A549 (cell line): ENCODE data around the gene C16orf54. TPM values are rescaled to one million over a fixed set of nuclear protein-coding genes. Genes with fewer than 3 reads are reported as not detected.

ENCODE experiments used
- ATAC-seq, 2 experiments: fragments of 200-7000 bp in 1 of 2; fragments of >200 bp in 1 of 2; cut with Nextera tagmentation in 1 of 2; cut with Tn5 transposase in 1 of 2; 3 replicates each; pipeline versions ENCODE4 v1.8.0 to v1.9.1; 2018 to 2020; ENCODE audit warnings: mild to moderate bottlenecking in 1 of 2, moderate library complexity in 1 of 2
- CTCF ChIA-PET: fragments of 300-600 bp; sonication (Branson Sonifier 250); formaldehyde crosslinking; extraction: SDS; loops from one replicate; lab custom pipeline; 2021; ENCODE audit warnings: antibody characterized with exemption, inconsistent platforms; lab: Yijun Ruan, JAX
- POLR2A ChIA-PET: fragments of 350-600 bp; formaldehyde crosslinking; extraction: SDS; loops from one replicate; lab custom pipeline; 2021; ENCODE audit warnings: antibody characterized with exemption, inconsistent platforms; lab: Yijun Ruan, JAX
- DNase-seq, 2 experiments: peaks; one replicate each; pipeline versions ENCODE4 v3.0.0 to v3.0.0-alpha.2; 2011 to 2016; ENCODE audit warnings: low read depth in 1 of 2, low spot score in 1 of 2
- FAIRE-seq: peaks from 2 replicates; lab custom pipeline; 2011; peaks lifted over from hg19 to GRCh38; lab: Jason Lieb, UNC
- H3K27ac ChIP-seq, 2 experiments: fragments of >200 bp; sonication (Bioruptor Twin); formaldehyde crosslinking; 3 replicates each; pipeline ENCODE4 v1.5.1; 2016 to 2017
- H3K4me1 ChIP-seq: fragments of >200 bp; sonication (Bioruptor Twin); formaldehyde crosslinking; 3 replicates; pipeline ENCODE4 v1.6.1; 2016
- H3K4me2 ChIP-seq: fragments of >200 bp; sonication (Bioruptor Twin); formaldehyde crosslinking; 3 replicates; pipeline ENCODE4 v1.6.1; 2016
- H3K4me3 ChIP-seq: fragments of >200 bp; sonication (Bioruptor Twin); formaldehyde crosslinking; 3 replicates; pipeline ENCODE4 v1.5.1; 2016
- H3K9me3 ChIP-seq: fragments of >200 bp; sonication (Bioruptor Twin); formaldehyde crosslinking; 3 replicates; pipeline ENCODE4 v1.6.1; 2016
- BHLHE40 ChIP-seq: IDR thresholded peaks from 2 replicates; pipeline ENCODE4 v1.6.1; 2012; ENCODE audit warnings: low read depth, low read length, inconsistent platforms
- CEBPB ChIP-seq, 2 experiments: fragments of >200 bp in 1 of 2; sonication (Bioruptor Twin) in 1 of 2; formaldehyde crosslinking in 1 of 2; IDR thresholded peaks; 2 replicates each; pipeline ENCODE4 v1.6.1; 2012 to 2016
- CHD4 ChIP-seq: fragments of 200-600 bp; sonication (generic); IDR thresholded peaks from 2 replicates; pipeline ENCODE4 v1.6.1; 2016; ENCODE audit warnings: antibody characterized with exemption, mild to moderate bottlenecking, borderline replicate concordance
- ESRRA ChIP-seq: fragments of 150-350 bp; IDR thresholded peaks from 2 replicates; pipeline ENCODE4 v1.6.1; 2014; ENCODE audit warnings: mild to moderate bottlenecking, low read length, borderline replicate concordance
- FOXS1 ChIP-seq: fragments of 250-450 bp; sonication (Bioruptor Pico); IDR thresholded peaks from 2 replicates; pipeline ENCODE4 v1.5.0; 2020; ENCODE audit warnings: mild to moderate bottlenecking, moderate library complexity
- GATA3 ChIP-seq: IDR thresholded peaks from 2 replicates; pipeline ENCODE4 v1.6.1; 2012; ENCODE audit warnings: borderline replicate concordance
- HEYL ChIP-seq: fragments of 250-450 bp; sonication (Bioruptor Pico); IDR thresholded peaks from 2 replicates; pipeline ENCODE4 v1.8.0; 2021; ENCODE audit warnings: mild to moderate bottlenecking, moderate library complexity
- JUN ChIP-seq, 2 experiments: fragments of >200 bp; sonication (Bioruptor Twin); formaldehyde crosslinking; IDR thresholded peaks; 2 replicates in 1 of 2; 3 replicates in 1 of 2; pipeline ENCODE4 v1.6.1; 2016 to 2017
- KDM1A ChIP-seq: fragments of 200-600 bp; sonication (generic); IDR thresholded peaks from 2 replicates; pipeline ENCODE4 v1.6.1; 2016; ENCODE audit warnings: low read depth, mild to moderate bottlenecking
- KDM5A ChIP-seq: fragments of 200-600 bp; sonication (generic); IDR thresholded peaks from 2 replicates; pipeline ENCODE4 v1.6.1; 2016; ENCODE audit warnings: antibody characterized with exemption, mild to moderate bottlenecking
- MAFK ChIP-seq: fragments of 450-650 bp; IDR thresholded peaks from 2 replicates; pipeline ENCODE4 v1.6.1; 2014; ENCODE audit not compliant: partially characterized antibody
- MAZ ChIP-seq: fragments of 150-350 bp; IDR thresholded peaks from 2 replicates; pipeline ENCODE4 v1.6.1; 2014; ENCODE audit warnings: antibody characterized with exemption, low read depth, low read length, borderline replicate concordance
- NFE2L2 ChIP-seq: fragments of 150-350 bp; conservative IDR thresholded peaks from 2 replicates; pipeline ENCODE4 v1.6.1; 2014; ENCODE audit warnings: low read length
- POLR2A ChIP-seq: IDR thresholded peaks from 2 replicates; pipeline ENCODE4 v1.6.1; 2012; ENCODE audit warnings: mild to moderate bottlenecking, low read length
- RNF2 ChIP-seq: fragments of 200-600 bp; sonication (generic); IDR thresholded peaks from 2 replicates; pipeline ENCODE4 v1.6.1; 2016; ENCODE audit warnings: low read depth, mild to moderate bottlenecking, antibody characterized with exemption, moderate library complexity, borderline replicate concordance
- ZFP36 ChIP-seq: fragments of 450-650 bp; IDR thresholded peaks from 2 replicates; pipeline ENCODE4 v1.6.1; 2014; ENCODE audit warnings: borderline replicate concordance; ENCODE audit not compliant: partially characterized antibody
- WGBS: methylation state at CpG from one replicate; pipeline ENCODE4 v1.1.6; 2017; ENCODE audit errors: missing lambda C conversion rate; 5-methylcytosine and 5-hydroxymethylcytosine counted together
- polyA plus RNA-seq, 4 experiments: library from polyadenylated mRNA; depleted of rRNA in 3 of 4; stranded (reverse); fragments of >200 nt; fragmentation: RNase III in 1 of 4; extraction: RNeasy Plus Mini Kit Qiagen cat#74134 plus additional on column Dnase treatment in 1 of 4; gene quantifications; 2 replicates in 3 of 4; 3 replicates in 1 of 4; pipeline ENCODE4 v1.2.3, GENCODE V29; 2011 to 2017
- TF ChIP-seq, protein P1 (sequence below): fragments of 200-600 bp; sonication (generic); IDR thresholded peaks from 2 replicates; pipeline ENCODE4 v1.6.1; 2016; ENCODE audit warnings: antibody characterized with exemption, mild to moderate bottlenecking, moderate library complexity
- TF ChIP-seq, protein P2 (sequence below): fragments of >200 bp; sonication (Bioruptor Twin); formaldehyde crosslinking; IDR thresholded peaks from 3 replicates; pipeline ENCODE4 v1.5.1; 2016
- TF ChIP-seq, protein P3 (sequence below): IDR thresholded peaks from 2 replicates; pipeline ENCODE4 v1.6.1; 2012; ENCODE audit warnings: low read depth, borderline replicate concordance
- TF ChIP-seq, protein P4 (sequence below): IDR thresholded peaks from 2 replicates; pipeline ENCODE4 v1.6.1; 2012

The C16orf54 gene
- polyA plus RNA-seq, 2 of the 4 experiments (the other 2 are of a cell fraction), result not detected

DNA sequence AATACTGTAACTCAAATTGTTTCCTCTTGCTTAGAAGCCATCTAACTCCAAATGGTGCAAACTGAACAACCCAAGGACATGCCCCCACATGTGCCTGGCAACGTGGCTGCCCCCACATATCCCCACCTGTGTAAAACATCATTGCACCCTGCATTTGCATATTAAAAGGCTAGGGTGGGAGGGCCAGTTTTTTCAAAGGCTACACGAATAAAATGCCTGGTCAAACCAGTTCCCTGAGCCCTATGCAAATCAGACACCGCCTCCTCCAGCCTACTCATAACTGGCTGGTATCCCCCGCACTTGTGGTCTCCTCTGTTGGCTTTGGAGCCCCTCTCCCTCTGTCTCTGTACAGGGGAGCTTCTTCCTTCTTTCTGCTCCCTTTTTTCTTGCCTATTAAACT, 26.7 kb downstream of the C16orf54 start:
- CTCF ChIA-PET, result interaction anchor here (0.8 to 7.1 kb wide), 5 partner anchors 9 to 312 kb away, joined by 3 to 84 read pairs (median 5); partner anchors contain the start of gene TLCD3B
- H3K4me2 ChIP-seq, result no peak overlapping the region
- no peak for ATAC-seq
- TF ChIP-seq CEBPB (IDR thresholded peaks at IDR 0.05) (no peak), POLR2A (no peak)
- H3K4me1 ChIP-seq, result no peaks in the 10 kb centered on the region
- 30% methylated on average over 4 of the region's 4 CpGs for WGBS
- H3K27ac ChIP-seq, result no peak overlapping the region
- POLR2A ChIA-PET, result no interaction called here
- DNase-seq, result no peak
- H3K9me3 ChIP-seq, result no peaks in the 10 kb centered on the region
- H3K4me3 ChIP-seq, result no peak overlapping the region
- no peak for FAIRE-seq

DNA sequence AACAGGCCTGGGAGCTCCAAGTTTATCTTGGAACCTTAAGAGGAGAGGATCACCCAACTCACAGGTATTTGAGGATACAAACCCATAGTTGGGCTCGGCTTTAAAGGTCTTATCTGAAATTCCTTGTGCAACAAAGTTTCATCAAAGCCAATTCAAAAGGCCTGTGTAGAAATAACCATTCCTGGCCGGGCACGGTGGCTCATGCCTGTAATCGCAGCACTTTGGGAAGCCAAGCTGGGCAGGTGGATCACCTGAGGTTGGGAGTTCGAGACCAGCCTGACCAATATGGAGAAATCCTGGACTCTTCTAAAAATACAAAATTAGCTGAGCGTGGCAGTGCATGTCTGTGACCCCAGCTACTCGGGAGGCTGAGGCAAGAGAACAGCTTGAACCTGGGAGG, 28.7 kb downstream of the C16orf54 start:
- no peak for FAIRE-seq
- TF ChIP-seq ZFP36 (no peak), ESRRA (no peak), POLR2A (no peak), MAFK (no peak), HEYL (CRISPR knock-in tag) (no peak), KDM1A (no peak), CHD4 (no peak), KDM5A (no peak), NFE2L2 (no peak), FOXS1 (no peak), GATA3 (no peak), MAZ (no peak), RNF2 (no peak), JUN (IDR thresholded peaks at IDR 0.05) (no peak), BHLHE40 (no peak)
- TF ChIP-seq, protein P1, sequence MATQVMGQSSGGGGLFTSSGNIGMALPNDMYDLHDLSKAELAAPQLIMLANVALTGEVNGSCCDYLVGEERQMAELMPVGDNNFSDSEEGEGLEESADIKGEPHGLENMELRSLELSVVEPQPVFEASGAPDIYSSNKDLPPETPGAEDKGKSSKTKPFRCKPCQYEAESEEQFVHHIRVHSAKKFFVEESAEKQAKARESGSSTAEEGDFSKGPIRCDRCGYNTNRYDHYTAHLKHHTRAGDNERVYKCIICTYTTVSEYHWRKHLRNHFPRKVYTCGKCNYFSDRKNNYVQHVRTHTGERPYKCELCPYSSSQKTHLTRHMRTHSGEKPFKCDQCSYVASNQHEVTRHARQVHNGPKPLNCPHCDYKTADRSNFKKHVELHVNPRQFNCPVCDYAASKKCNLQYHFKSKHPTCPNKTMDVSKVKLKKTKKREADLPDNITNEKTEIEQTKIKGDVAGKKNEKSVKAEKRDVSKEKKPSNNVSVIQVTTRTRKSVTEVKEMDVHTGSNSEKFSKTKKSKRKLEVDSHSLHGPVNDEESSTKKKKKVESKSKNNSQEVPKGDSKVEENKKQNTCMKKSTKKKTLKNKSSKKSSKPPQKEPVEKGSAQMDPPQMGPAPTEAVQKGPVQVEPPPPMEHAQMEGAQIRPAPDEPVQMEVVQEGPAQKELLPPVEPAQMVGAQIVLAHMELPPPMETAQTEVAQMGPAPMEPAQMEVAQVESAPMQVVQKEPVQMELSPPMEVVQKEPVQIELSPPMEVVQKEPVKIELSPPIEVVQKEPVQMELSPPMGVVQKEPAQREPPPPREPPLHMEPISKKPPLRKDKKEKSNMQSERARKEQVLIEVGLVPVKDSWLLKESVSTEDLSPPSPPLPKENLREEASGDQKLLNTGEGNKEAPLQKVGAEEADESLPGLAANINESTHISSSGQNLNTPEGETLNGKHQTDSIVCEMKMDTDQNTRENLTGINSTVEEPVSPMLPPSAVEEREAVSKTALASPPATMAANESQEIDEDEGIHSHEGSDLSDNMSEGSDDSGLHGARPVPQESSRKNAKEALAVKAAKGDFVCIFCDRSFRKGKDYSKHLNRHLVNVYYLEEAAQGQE, result no peak
- TF ChIP-seq, protein P2, sequence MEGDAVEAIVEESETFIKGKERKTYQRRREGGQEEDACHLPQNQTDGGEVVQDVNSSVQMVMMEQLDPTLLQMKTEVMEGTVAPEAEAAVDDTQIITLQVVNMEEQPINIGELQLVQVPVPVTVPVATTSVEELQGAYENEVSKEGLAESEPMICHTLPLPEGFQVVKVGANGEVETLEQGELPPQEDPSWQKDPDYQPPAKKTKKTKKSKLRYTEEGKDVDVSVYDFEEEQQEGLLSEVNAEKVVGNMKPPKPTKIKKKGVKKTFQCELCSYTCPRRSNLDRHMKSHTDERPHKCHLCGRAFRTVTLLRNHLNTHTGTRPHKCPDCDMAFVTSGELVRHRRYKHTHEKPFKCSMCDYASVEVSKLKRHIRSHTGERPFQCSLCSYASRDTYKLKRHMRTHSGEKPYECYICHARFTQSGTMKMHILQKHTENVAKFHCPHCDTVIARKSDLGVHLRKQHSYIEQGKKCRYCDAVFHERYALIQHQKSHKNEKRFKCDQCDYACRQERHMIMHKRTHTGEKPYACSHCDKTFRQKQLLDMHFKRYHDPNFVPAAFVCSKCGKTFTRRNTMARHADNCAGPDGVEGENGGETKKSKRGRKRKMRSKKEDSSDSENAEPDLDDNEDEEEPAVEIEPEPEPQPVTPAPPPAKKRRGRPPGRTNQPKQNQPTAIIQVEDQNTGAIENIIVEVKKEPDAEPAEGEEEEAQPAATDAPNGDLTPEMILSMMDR, result no peak
- TF ChIP-seq, protein P3, sequence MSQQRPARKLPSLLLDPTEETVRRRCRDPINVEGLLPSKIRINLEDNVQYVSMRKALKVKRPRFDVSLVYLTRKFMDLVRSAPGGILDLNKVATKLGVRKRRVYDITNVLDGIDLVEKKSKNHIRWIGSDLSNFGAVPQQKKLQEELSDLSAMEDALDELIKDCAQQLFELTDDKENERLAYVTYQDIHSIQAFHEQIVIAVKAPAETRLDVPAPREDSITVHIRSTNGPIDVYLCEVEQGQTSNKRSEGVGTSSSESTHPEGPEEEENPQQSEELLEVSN, result no peak
- TF ChIP-seq, protein P4, sequence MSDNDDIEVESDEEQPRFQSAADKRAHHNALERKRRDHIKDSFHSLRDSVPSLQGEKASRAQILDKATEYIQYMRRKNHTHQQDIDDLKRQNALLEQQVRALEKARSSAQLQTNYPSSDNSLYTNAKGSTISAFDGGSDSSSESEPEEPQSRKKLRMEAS, result no peak
- H3K4me3 ChIP-seq, result no peak overlapping the region
- no peak for ATAC-seq
- no peak overlapping the region for H3K4me2 ChIP-seq
- no peaks in the 10 kb centered on the region for H3K4me1 ChIP-seq
- H3K9me3 ChIP-seq, result no peaks in the 10 kb centered on the region
- no peak for DNase-seq
- 71% methylated on average over 7 of the region's 7 CpGs for WGBS
- CTCF ChIA-PET, result interaction anchor here (1.2 to 4.7 kb wide), 6 partner anchors 11 to 316 kb away, joined by 3 to 33 read pairs (median 7); no protein-coding TSS in a partner anchor
- POLR2A ChIA-PET, result no interaction called here
- H3K27ac ChIP-seq, result no peak overlapping the region
